Ammon's horn (tissue), 1 donor: ENCODE results near the gene TGIF2LY.
"Not testable (repeated sequence)": the region's sequence is repeated elsewhere in the genome, so short reads cannot be mapped to it uniquely, and the experiment has no call there.

Experiments
- DNase-seq: peaks from one replicate; pipeline ENCODE4 v3.0.0-alpha.2; 2016; ENCODE audit warnings: low spot score

TGIF2LY gene

DNA sequence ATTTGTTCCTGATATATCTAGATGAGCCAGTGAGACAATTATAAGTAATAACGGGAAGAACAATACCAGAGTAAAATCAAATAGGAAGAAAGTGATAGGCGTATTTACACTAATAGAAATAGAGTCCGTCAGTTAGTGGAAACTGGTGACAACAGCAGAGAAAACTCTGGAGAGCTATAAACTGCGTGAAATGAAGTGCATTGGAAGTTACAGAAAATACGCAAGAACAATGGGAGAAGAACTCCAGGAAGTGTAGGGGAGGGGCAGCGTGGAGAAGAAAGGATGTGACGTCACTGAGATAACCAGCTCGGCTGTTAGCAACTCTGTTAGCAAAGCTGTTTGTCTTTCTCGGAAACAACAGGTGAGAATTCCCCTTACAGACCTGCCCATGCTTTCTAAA is at the start of gene TGIF2LY:
Gene TGIF2LY (plus strand): TSS at position 301 of the 400 bp plus-strand sequence. CDS start 178 bp downstream, outside the sequence.
- DNase-seq = not testable (repeated sequence)
